Heart right ventricle (tissue), 16 donors: ENCODE measurements around the gene NIPBL. TPM values are rescaled to one million over a fixed set of nuclear protein-coding genes. Genes with fewer than 3 reads are reported as not detected.

ENCODE experiments used
- ATAC-seq, 8 donors: fragments of 200-7000 bp; cut with Tn5 transposase; one replicate each; pipeline ENCODE4 v1.9.1; 2020; ENCODE audit warnings: mild to moderate bottlenecking in 8 of 8, moderate library complexity in 8 of 8, moderate number of reproducible peaks in 1 of 8
- DNase-seq, 2 donors: peaks; one replicate each; pipeline ENCODE4 v3.0.0-alpha.2; 2020
- H3K27ac ChIP-seq, 10 donors: fragments of 200-600 bp; sonication (generic) in 2 of 10; one replicate each; pipeline versions ENCODE4 v1.5.0 to v1.8.0; 2020 to 2022; ENCODE audit warnings: mild to moderate bottlenecking in 3 of 10
- H3K27me3 ChIP-seq, 7 donors: fragments of 200-600 bp; one replicate each; pipeline ENCODE4 v1.8.0; 2021 to 2022; ENCODE audit warnings: mild to moderate bottlenecking in 2 of 7
- H3K36me3 ChIP-seq, 9 donors: fragments of 200-600 bp; sonication (generic) in 1 of 9; one replicate each; pipeline versions ENCODE4 v1.5.0 to v1.8.0; 2020 to 2022; ENCODE audit warnings: mild to moderate bottlenecking in 2 of 9
- H3K4me1 ChIP-seq, 9 donors: fragments of 200-600 bp; sonication (generic) in 1 of 9; one replicate each; pipeline versions ENCODE4 v1.5.0 to v1.8.0; 2020 to 2022; ENCODE audit warnings: mild to moderate bottlenecking in 4 of 9
- H3K4me3 ChIP-seq, 10 donors: fragments of 200-600 bp; sonication (generic) in 2 of 10; one replicate each; pipeline versions ENCODE4 v1.5.0 to v1.8.0; 2020 to 2022; ENCODE audit warnings: mild to moderate bottlenecking in 7 of 10, moderate library complexity in 2 of 10
- H3K9me3 ChIP-seq, 11 donors: fragments of 200-600 bp in 10 of 11; sonication (generic) in 2 of 11; one replicate each; pipeline versions ENCODE4 v1.5.0 to v1.8.0; 2013 to 2022; ENCODE audit warnings: mild to moderate bottlenecking in 2 of 11, control low read depth in 1 of 11, moderate library complexity in 1 of 11
- CTCF ChIP-seq, 9 donors: fragments of 200-600 bp; sonication (generic) in 2 of 9; IDR thresholded peaks; one replicate each; pipeline versions ENCODE4 v1.5.0 to v1.8.0; 2021 to 2022; ENCODE audit warnings: antibody characterized with exemption in 9 of 9, mild to moderate bottlenecking in 5 of 9, moderate library complexity in 1 of 9
- WGBS, 2 donors: extraction: QIAGEN DNeasy Blood & Tissue Kit; methylation state at CpG; one replicate each; pipeline ENCODE4 v1.1.7; 2013; ENCODE audit warnings: inconsistent platforms in 1 of 2; 5-methylcytosine and 5-hydroxymethylcytosine counted together
- intact Hi-C, 10 donors: fragments of 100-400 bp; cut with DNase I; formaldehyde crosslinking; loops; one replicate each; pipeline versions ENCODE4 v1.11.1 to v1.14.2; 2022
- polyA plus RNA-seq, 2 donors: library from polyadenylated mRNA; stranded (reverse); fragments of 200-250 nt; gene quantifications; one replicate each; pipeline ENCODE4 v1.2.3, GENCODE V29; 2013
- total RNA-seq, 10 donors: library from RNA; stranded (reverse); fragmentation: NEBNext Ultra II Directional in 3 of 10; extraction: Animal tissue kit (Norgen Biotek cat#: 25700) in 3 of 10; gene quantifications; one replicate each; pipeline versions ENCODE4 v1.2.1 to v1.2.4, GENCODE V29; 2021 to 2023
- donor health status: Arrhythmogenic right ventricular cardiomyopathy.
- donor health status: ischemic (EF 13 %, LVEDD 7.1; RV severe dilation, severe dysfunction).
- donor health status: healthy with polysubstance abuse.
- donor health status: DM: no; HTN: yes; CAD: no.
- donor health status: DM: no; HTN: no; CAD: no.
- donor health status: ischemic (EF 25% LVEDD 6.9; RV normal size, moderate dysfunction).
- donor health status: ischemic (EF 25% LVEDD 5.7; RV mildly dilated, moderate dysfunction).
- donor health status: healthy.
- donor health status: DM: yes; HTN: yes; CAD: no.
- donor health status: Ischemic cardiomyopathy.
- donor health status: ischemic (EF 35%, LVEDD 5.7; RV mildly dilated, moderate dysfunction).
- donor health status: nonischemic (EF 11% LVEDD 7.7; RV severe dilation, severe dysfunction).
- donor health status: DM: yes; HTN: yes; CAD: no.
- donor health status: PGD.
- donor health status: ischemic (EF 29% LVEDD 5.4; RV normal size, mild dysfunction).
- donor health status: nonischemic (EF 23%, LVEDD 6.1; RV moderate dilation, normal function).

Gene NIPBL
- total and polyA plus RNA-seq, 12 donors, result 9.9 to 52.3 (median 43.3) TPM

GRCh38 chr5:36877667-36878391 is 1.3 kb downstream of the NIPBL start:
- ATAC-seq, result no peak
- 0 to 1% methylated on average over 11 of the region's 11 CpGs for WGBS, 2 donors

GRCh38 chr5:36878392-36879082 is 2.0 kb downstream of the NIPBL start:
- ATAC-seq, result peak in 2 of 8 donors; percentile 13 to 18
- Histone ChIP-seq H3K9me3 (no peaks in the 10 kb centered on the region), H3K27ac (peak overlapping the region in 9 of 10 donors; percentile 2 to 99 (median 98)), H3K27me3 (no peaks in the 10 kb centered on the region), H3K4me1 (peaks cover 0 to 72% (median 59%) of the 10 kb centered on the region in 9 donors), H3K4me3 (peak overlapping the region in 9 of 10 donors; percentile 66 to 97 (median 88)), H3K36me3 (no peaks in the 10 kb centered on the region)
- WGBS, 2 donors, result 0 to 2% methylated on average over 16 of the region's 16 CpGs
- intact Hi-C loops, result loop anchor here in 5 of 10 donors (5.0 to 10.0 kb wide), 3 partner anchors 64 to 129 kb away; no protein-coding TSS in a partner anchor
- peak in 1 of 2 donors; percentile 30 for DNase-seq
- no peak for TF ChIP-seq CTCF (IDR thresholded peaks at IDR 0.05)

More at GRCh38 chr5:36877667-36878391, 1.3 kb downstream of the NIPBL start:
- Histone ChIP-seq H3K27ac (peak overlapping the region; percentile 91 to 99 (median 98)), H3K36me3 (peaks cover 0 to 4% (median 0%) of the 10 kb centered on the region in 9 donors), H3K4me1 (peaks cover 0 to 71% (median 59%) of the 10 kb centered on the region in 9 donors), H3K27me3 (no peaks in the 10 kb centered on the region), H3K4me3 (peak overlapping the region; percentile 66 to 97 (median 88)), H3K9me3 (no peaks in the 10 kb centered on the region)
- no peak for DNase-seq
- intact Hi-C loops, result loop anchor here in 7 of 10 donors (2.0 to 10.0 kb wide), 4 partner anchors 64 to 129 kb away; no protein-coding TSS in a partner anchor
- no peak for TF ChIP-seq CTCF (IDR thresholded peaks at IDR 0.05)

- WGBS, 2 donors, result 36 to 39% methylated on average over 2 of the region's 2 CpGs
- DNase-seq (no peak), ATAC-seq (no peak)
- H3K4me3 ChIP-seq, result peak overlapping the region in 7 of 10 donors; percentile 66 to 94 (median 88)
- intact Hi-C loops, result loop anchor here in 5 of 10 donors (5.0 to 10.0 kb wide), 3 partner anchors 63 to 128 kb away; no protein-coding TSS in a partner anchor
- H3K27ac ChIP-seq, result peak overlapping the region in 5 of 10 donors; percentile 97 to 99 (median 98)
- H3K9me3 ChIP-seq, result no peaks in the 10 kb centered on the region
- TF ChIP-seq CTCF (IDR thresholded peaks at IDR 0.05), result no peak
- no peaks in the 10 kb centered on the region for H3K27me3 ChIP-seq
- H3K4me1 ChIP-seq, result peaks cover 0 to 72% (median 58%) of the 10 kb centered on the region in 9 donors
- H3K36me3 ChIP-seq, result no peaks in the 10 kb centered on the region
Measured at GRCh38 chr5:36879274-36880033, 2.9 kb downstream of the NIPBL start.

- H3K4me1 ChIP-seq, result peaks cover 0 to 77% (median 53%) of the 10 kb centered on the region in 9 donors
- no peak for TF ChIP-seq CTCF (IDR thresholded peaks at IDR 0.05)
- peak overlapping the region in 3 of 10 donors; percentile 25 to 33 (median 25) for H3K27ac ChIP-seq
- H3K9me3 ChIP-seq, result no peaks in the 10 kb centered on the region
- intact Hi-C loops, result no loop called here
- ATAC-seq (no peak), DNase-seq (no peak)
- no peaks in the 10 kb centered on the region for H3K27me3 ChIP-seq
- WGBS, 2 donors, result 20 to 30% methylated on average over 3 of the region's 3 CpGs
- peaks cover 0 to 8% (median 0%) of the 10 kb centered on the region in 9 donors for H3K36me3 ChIP-seq
- H3K4me3 ChIP-seq, result peak overlapping the region in 1 of 10 donors; percentile 12
Measured at GRCh38 chr5:36880761-36881160, 4.2 kb downstream of the NIPBL start.
